HG03565 (cell line): ENCODE results near the gene SEL1L.
"Not testable (repeated sequence)": the region's sequence is repeated elsewhere in the genome, so short reads cannot be mapped to it uniquely, and the experiment has no call there.

Source experiments
- ATAC-seq: cut with Tn5 transposase; IDR thresholded peaks from one replicate; pipeline ENCODE4 v1.9.1; 2021; ENCODE audit warnings: mild to moderate bottlenecking, moderate library complexity; ENCODE audit not compliant: unreplicated experiment

Gene SEL1L

DNA sequence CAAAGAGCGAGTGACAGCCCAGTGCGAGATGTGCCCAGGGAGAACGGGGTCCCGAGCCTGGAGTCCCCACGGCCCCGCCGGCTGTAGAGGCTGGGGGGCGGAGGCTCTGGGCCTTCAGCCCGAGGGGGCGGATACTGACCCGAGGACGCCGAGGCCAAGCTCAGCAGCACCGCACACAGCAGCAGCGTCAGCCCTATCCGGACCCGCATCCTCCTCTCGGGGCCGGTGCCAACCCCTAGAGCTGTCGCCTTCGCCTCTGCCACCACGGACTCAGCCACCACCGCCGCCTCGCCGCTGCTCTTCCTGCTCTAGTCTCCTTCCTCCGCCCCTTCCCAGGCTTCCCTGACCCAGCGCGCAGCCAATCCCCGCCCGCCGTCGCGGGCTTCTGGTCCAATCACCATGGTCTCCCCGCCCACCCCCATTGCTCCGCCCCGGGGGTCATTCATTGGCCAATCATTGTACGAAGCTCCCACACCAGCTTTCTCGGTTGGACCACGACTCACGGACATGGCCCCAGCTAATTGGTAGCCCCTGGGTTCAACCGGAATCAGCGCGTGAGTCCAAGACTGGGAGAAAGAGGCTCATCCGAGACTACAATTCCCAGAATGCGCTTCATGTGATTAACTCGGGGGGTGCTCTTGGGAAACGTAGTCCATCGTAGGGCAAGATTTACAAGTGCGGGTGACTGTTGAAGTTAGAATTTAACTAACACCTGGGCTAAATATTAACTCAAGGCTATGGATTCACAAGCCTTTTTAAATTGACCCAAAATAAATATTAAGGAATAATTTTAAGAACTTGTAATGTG is at the start of gene SEL1L:
SEL1L (minus strand) TSS at position 318 of the 808 bp plus-strand sequence; CDS start at position 209, 109 bp downstream.
- ATAC-seq: peak; percentile 88

DNA sequence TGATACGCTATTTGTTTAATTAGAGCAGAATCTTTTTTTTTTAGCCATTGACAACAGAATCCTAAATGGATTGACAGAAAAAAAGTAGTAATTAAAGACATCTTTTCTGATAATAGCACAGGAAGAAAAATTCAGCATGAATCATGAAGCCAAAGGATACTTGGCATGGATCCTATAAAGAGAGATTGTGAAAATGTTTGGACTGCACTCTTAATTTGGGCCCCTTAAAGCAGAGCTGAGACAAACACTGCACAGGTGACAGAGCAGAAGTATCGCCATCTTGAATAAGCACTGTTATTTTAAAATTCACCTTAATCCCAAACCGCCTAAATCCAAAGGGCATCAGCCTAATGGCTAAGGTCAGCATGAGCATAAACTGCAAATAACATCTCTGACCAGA is 48.8 kb upstream of the SEL1L start:
- ATAC-seq: no peak

DNA sequence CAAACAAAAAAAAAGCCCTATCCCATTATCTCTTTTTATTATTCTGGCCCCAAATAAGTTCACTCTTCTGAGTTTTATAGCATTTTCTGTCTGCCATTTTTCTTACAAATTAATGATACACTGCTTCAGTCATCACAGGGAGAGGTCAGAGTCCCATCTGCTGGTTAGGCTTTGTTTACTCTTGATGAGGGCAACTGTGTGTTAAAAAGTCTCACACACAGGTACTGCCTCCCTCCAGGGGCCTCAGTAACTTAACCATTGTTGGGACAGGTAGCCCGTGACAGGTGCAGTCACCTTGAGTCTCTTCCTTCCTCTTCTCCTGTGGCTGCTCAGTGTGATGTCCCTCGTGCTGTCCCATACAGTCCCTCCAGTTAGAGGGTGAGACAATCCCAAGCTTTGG is 45.5 kb upstream of the SEL1L start:
- ATAC-seq: no peak

GRCh38 chr14:81571437-81571836 is 37.8 kb upstream of the SEL1L start:
- no peak for ATAC-seq

- no peak for ATAC-seq
Observed at GRCh38 chr14:81567302-81567701, 33.6 kb upstream of the SEL1L start.

- peak; percentile 78 for ATAC-seq
Observed at GRCh38 chr14:81565441-81566290, 32.0 kb upstream of the SEL1L start.

- ATAC-seq: no peak
Observed at GRCh38 chr14:81562818-81563217, 29.2 kb upstream of the SEL1L start.

DNA sequence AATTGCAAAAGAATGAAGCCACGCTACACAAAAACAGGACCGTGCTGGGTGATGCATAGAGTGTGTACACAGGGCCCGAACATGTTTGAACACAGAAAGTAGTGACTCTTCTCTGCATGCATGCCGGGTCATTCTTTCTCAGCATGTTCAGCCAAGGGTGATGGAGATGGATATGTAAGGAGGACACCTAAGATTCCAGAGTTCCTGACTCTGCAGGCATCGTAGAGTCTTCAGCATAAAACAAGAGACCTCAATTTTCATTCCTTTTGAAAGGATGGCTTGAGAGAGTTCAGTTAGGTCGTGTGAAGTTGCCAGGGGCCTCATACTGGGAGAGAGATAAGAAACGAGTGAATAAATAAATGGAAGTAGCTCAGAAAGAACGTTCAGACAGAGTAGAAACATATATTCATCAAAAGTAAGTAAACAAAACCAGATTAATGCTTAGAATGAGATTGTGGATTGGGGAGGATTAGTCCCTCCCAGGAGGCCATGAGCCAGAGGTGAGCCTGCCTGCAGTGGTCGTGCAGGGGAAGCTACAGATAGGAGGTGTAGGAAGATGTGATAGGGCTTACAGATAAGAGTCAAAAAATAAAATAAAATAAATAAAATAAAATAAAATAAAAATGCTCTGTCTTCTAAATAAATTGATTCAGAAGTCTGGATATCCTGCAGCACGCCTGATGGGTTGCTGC is 27.6 kb upstream of the SEL1L start:
- ATAC-seq: no peak

DNA sequence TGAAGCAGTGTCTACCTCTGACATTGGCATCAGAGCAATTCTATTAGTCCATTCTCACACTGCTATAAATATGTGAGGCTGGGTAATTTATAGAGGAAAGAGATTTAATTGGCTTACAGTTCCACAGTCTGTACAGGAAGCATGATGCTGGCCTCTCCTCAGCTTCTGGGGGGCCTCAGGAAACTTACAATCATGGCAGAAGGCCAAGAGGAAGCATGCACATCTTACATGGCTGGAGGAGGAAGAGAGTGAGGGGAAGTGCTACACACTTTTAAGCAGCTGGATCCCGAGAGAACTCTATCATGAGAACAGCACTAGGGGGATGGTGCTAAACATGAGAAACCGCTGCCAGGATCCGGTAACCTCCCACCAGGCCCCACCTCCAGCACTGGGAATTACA is 25.7 kb upstream of the SEL1L start:
- ATAC-seq: no peak

- ATAC-seq: no peak
Observed at GRCh38 chr14:81557146-81557545, 23.5 kb upstream of the SEL1L start.

DNA sequence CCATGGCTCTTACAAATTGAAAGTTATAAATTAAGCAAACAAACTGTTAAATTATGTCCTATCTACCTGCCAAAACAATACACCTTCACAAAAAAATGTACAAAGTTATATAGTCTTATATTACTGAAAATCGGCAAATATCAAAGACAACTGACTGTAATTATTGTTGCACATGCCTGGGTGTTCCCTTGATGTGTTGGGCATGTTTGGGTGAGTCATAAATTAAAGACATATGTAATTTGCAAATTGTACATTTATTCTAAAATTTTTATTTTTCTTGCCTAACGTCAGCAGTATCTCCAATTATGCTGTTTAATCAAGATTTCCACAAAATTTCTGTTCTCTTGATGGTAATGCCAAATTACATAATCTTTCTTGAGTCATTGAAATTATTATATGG is 22.0 kb upstream of the SEL1L start:
- ATAC-seq: no peak

- no peak for ATAC-seq
Observed at GRCh38 chr14:81555051-81555450, 21.4 kb upstream of the SEL1L start.

GRCh38 chr14:81551471-81551870 is 17.8 kb upstream of the SEL1L start:
- no peak for ATAC-seq

- peak; percentile 98 for ATAC-seq
Observed at GRCh38 chr14:81550001-81550637, 16.5 kb upstream of the SEL1L start.

- ATAC-seq: not testable (repeated sequence)
Observed at GRCh38 chr14:81541206-81541605, 7.6 kb upstream of the SEL1L start.

GRCh38 chr14:81537193-81537592 is 3.5 kb upstream of the SEL1L start:
- no peak for ATAC-seq

GRCh38 chr14:81536241-81536771 is 2.7 kb upstream of the SEL1L start:
- no peak for ATAC-seq

- ATAC-seq: peak; percentile 21
Observed at GRCh38 chr14:81535396-81536164, 1.9 kb upstream of the SEL1L start.

GRCh38 chr14:81534510-81535074 is 939 bp upstream of the SEL1L start:
- no peak for ATAC-seq

DNA sequence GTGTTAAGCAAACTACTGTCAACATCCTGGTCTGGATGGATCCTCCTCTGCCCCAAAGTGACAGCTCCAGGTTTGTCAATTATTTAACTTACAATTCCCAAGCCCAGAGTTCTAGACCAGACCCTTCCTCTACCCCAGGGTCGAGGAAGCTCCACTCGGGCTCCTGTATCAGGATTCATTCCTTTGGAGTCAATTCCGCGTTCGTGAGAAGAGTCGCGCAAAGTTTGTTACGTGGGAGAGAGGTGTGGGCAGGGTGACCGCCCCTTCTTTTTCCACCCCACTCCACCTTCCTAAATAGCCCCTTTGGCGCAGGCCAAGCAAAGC is 479 bp downstream of the SEL1L start:
- ATAC-seq: no peak
